NK-92 treated with Interleukin-12 subunit alpha and Interleukin-12 subunit beta, amount 100 ng/mL, for 24 hours (cell line): ENCODE data around the gene RLN1.
"Not testable (repeated sequence)": the region's sequence is repeated elsewhere in the genome, so short reads cannot be mapped to it uniquely, and the experiment has no call there.

Experiments used
- DNase-seq: peaks from one replicate; lab custom pipeline; 2025; lab: John Stamatoyannopoulos, UW

RLN1 gene

DNA sequence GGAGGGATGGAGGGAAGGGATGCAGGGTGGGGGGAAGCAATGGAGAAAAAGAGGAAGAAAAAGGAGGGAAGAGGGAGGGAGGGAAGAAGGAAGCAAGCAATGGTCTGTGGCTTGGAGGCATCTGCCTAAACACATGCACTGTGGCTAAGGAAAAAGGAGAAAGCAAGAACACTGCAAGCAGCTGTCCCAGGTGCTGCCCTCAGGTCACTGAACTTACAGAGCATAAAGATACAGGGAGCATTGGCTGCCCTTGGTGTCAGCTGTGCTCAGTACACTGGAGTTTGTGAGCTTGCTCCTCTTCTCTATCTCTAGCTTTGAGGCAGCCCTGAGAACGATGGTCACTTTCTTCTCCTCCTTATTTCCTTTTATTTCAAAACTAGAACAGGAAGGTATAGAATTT, 18.1 kb downstream of the RLN1 start:
- DNase-seq = not testable (repeated sequence)

GRCh38 chr9:5321058-5321457, 18.6 kb downstream of the RLN1 start:
- no peak for DNase-seq

DNA sequence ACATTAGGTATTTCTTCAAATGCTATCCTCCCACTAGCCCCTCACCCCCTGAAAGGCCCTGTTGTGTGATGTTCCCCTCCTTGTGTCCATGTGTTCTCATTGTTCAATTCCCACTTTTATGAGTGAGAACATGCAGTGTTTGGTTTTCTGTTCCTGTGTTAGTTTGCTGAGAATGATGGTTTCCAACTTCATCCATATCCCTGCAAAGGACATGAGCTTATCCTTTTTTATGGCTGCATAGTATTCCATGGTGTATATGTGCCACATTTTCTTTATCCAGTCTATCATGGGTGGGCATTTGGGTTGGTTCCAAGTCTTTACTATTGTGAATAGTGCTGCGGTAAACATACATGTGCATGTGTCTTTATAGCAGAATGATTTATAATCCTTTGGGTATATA, 23.3 kb downstream of the RLN1 start:
- DNase-seq = not testable (repeated sequence)

- no peak for DNase-seq
These were observed 24.3 kb downstream of the RLN1 start for GRCh38 chr9:5315187-5315923.

- DNase-seq = no peak
These were observed 28.8 kb downstream of the RLN1 start for GRCh38 chr9:5310851-5311250.

- no peak for DNase-seq
These were observed 33.9 kb downstream of the RLN1 start for GRCh38 chr9:5305741-5306140.

DNA sequence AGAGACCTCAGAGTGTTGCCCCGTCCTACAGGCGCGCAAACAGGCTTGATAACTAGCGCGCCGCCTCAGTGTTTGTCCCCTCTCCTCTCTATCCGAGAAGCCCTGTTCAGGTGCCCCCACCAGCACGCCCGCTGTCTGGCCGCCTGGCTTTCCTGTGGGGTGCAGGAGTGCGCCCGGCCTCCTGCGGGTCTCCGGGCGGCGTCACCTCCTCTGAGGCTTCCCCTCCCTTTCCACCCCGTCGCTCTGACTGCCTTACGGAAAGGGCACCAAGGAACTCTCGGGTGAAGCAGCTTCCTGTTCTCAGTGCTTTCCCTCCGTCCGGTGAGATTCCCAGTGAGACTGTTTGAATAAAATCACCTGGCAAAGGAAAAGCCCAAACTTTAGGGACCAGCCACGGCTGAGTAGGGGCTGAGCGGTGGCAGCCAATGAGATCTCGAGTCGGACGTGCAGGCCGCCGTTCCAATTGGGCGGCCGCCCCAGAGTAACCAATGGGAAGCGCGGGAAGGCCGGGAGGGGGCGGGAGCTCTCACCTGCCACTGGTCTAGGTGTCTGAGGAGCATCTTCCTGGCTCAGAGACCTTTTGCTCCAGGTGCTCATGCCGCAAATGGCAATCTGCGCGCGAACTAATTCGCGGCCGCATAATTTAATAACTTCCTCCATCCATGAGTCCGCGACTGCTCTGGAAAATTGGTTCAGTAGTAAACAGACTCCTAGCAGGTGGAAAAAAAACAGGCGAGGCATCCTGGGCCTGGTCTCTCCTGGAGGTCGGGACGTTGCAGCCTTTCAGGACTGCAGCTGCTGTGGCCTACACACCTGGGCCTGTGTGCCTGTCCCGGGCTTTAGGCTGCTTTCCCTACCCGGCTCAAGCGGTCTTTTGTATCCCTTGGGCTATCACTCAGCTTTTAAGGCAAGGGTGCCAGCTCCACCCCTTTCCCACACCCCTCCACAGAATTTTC, 35.6 kb downstream of the RLN1 start, which contains the start of gene RLN2:
TSS of gene RLN2 (minus strand) at position 877 of the 956 bp plus-strand sequence. CDS start at position 741, 136 bp downstream.
- not testable (repeated sequence) for DNase-seq

GRCh38 chr9:5301544-5301943, 38.1 kb downstream of the RLN1 start:
- DNase-seq = no peak

GRCh38 chr9:5292141-5292540, 47.5 kb downstream of the RLN1 start:
- no peak for DNase-seq

DNA sequence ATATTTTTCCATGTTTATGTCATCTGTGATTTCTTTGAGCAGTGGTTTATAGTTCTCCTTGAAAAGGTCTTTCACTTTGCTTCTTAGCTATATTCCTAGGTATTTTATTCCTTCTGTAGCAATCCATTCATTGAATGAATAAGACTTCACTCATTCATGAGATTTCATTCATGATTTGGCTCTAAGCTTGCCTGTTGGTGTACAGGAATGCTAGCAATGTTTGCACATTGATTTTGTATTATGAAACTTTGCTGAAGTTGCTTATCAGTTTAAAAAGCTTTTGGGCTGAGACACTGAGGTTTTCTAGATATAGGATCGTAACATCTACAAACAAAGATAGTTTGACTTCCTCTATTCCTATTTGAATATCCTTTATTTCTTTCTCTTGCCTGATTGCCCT, 51.1 kb downstream of the RLN1 start:
- no peak for DNase-seq

GRCh38 chr9:5286262-5286661, 53.4 kb downstream of the RLN1 start:
- DNase-seq = no peak
